Heart left ventricle (tissue), 16 donors: Measurements from ENCODE around the gene ZNF219. TPM values are rescaled to one million over a fixed set of nuclear protein-coding genes. Genes with fewer than 3 reads are reported as not detected.

ENCODE experiments used
- ATAC-seq, 4 donors: fragments of 200-7000 bp; cut with Tn5 transposase; one replicate each; pipeline ENCODE4 v1.9.1; 2020 to 2022; ENCODE audit warnings: moderate library complexity in 4 of 4, mild to moderate bottlenecking in 3 of 4, moderate number of reproducible peaks in 1 of 4
- DNase-seq, 5 donors: peaks; one replicate each; pipeline ENCODE4 v3.0.0-alpha.2; 2020
- H3K27ac ChIP-seq, 12 donors: fragments of 200-600 bp; sonication (generic) in 4 of 12; one replicate each; pipeline versions ENCODE4 v1.5.0 to v1.8.0; 2016 to 2022; ENCODE audit warnings: mild to moderate bottlenecking in 2 of 12
- H3K27me3 ChIP-seq, 9 donors: fragments of 200-600 bp; sonication (generic) in 2 of 9; one replicate each; pipeline versions ENCODE4 v1.5.1 to v1.8.0; 2016 to 2022; ENCODE audit warnings: mild to moderate bottlenecking in 3 of 9
- H3K36me3 ChIP-seq, 9 donors: fragments of 200-600 bp; sonication (generic) in 2 of 9; one replicate each; pipeline versions ENCODE4 v1.5.0 to v1.8.0; 2018 to 2022; ENCODE audit warnings: mild to moderate bottlenecking in 2 of 9
- H3K4me1 ChIP-seq, 12 donors: fragments of 200-600 bp; sonication (generic) in 4 of 12; one replicate each; pipeline versions ENCODE4 v1.5.0 to v1.8.0; 2016 to 2022; ENCODE audit warnings: mild to moderate bottlenecking in 3 of 12
- H3K4me3 ChIP-seq, 12 donors: fragments of 200-600 bp; sonication (generic) in 4 of 12; one replicate each; pipeline versions ENCODE4 v1.5.0 to v1.8.0; 2017 to 2022; ENCODE audit warnings: mild to moderate bottlenecking in 9 of 12, moderate library complexity in 4 of 12
- H3K9me3 ChIP-seq, 12 donors: fragments of 200-600 bp; sonication (generic) in 4 of 12; one replicate each; pipeline versions ENCODE4 v1.5.0 to v1.8.0; 2016 to 2022; ENCODE audit warnings: mild to moderate bottlenecking in 1 of 12
- CTCF ChIP-seq, 12 donors: fragments of 200-600 bp; sonication (generic) in 4 of 12; IDR thresholded peaks; one replicate each; pipeline versions ENCODE4 v1.5.0 to v1.8.0; 2018 to 2022; ENCODE audit warnings: antibody characterized with exemption in 12 of 12, mild to moderate bottlenecking in 5 of 12
- POLR2A ChIP-seq, 2 donors: fragments of 450-650 bp; IDR thresholded peaks; one replicate each; pipeline ENCODE4 v1.6.1; 2017; ENCODE audit warnings: antibody characterized with exemption in 2 of 2, mild to moderate bottlenecking in 2 of 2, moderate library complexity in 2 of 2
- WGBS, 4 donors: extraction: QIAGEN DNeasy Blood & Tissue Kit in 2 of 4; methylation state at CpG; one replicate each; pipeline versions ENCODE4 v1.1.5 to v1.1.7; 2013 to 2018; 5-methylcytosine and 5-hydroxymethylcytosine counted together
- intact Hi-C, 10 donors: fragments of 100-400 bp; cut with DNase I; formaldehyde crosslinking; loops; one replicate each; pipeline versions ENCODE4 v1.11.1 to v1.14.2; 2022
- polyA plus RNA-seq, 2 donors: library from polyadenylated mRNA; stranded (reverse); fragments of 200-250 nt; gene quantifications; one replicate each; pipeline ENCODE4 v1.2.3, GENCODE V29; 2013
- total RNA-seq, 9 donors: library from RNA; depleted of rRNA in 2 of 9; stranded (reverse); fragments of >200 nt in 2 of 9; fragmentation: NEBNext Ultra II Directional in 3 of 9; extraction: Animal tissue kit (Norgen Biotek cat#: 25700) in 3 of 9; gene quantifications; one replicate each; pipeline versions ENCODE4 v1.1.0 to v1.2.4, GENCODE V29; 2016 to 2023
- donor health status: ischemic (EF 13 %, LVEDD 7.1; RV severe dilation, severe dysfunction).
- donor health status: healthy with polysubstance abuse.
- donor health status: DM: no; HTN: yes; CAD: no.
- donor health status: DM: no; HTN: no; CAD: no.
- donor health status: ischemic (EF 25% LVEDD 6.9; RV normal size, moderate dysfunction).
- donor health status: ischemic (EF 25% LVEDD 5.7; RV mildly dilated, moderate dysfunction).
- donor health status: healthy.
- donor health status: DM: yes; HTN: yes; CAD: no.
- donor health status: ischemic (EF 35%, LVEDD 5.7; RV mildly dilated, moderate dysfunction).
- donor health status: nonischemic (EF 11% LVEDD 7.7; RV severe dilation, severe dysfunction).
- donor health status: DM: yes; HTN: yes; CAD: no.
- donor health status: PGD.
- donor health status: ischemic (EF 29% LVEDD 5.4; RV normal size, mild dysfunction).
- donor health status: nonischemic (EF 23%, LVEDD 6.1; RV moderate dilation, normal function).

Gene ZNF219
- total and polyA plus RNA-seq, 11 donors = 33.9 to 97.9 (median 43.0) TPM

- intact Hi-C loops = loop anchor here in 4 of 10 donors (1.0 to 2.0 kb wide), 5 partner anchors 20 to 34 kb away; no protein-coding TSS in a partner anchor
- TF ChIP-seq CTCF (IDR thresholded peaks at IDR 0.05) (peak in 1 of 12 donors; percentile 12), POLR2A (IDR thresholded peaks at IDR 0.05) (no peak)
- Histone ChIP-seq H3K27me3 (peaks cover 0 to 6% (median 0%) of the 10 kb centered on the region in 9 donors), H3K9me3 (no peaks in the 10 kb centered on the region), H3K27ac (peak overlapping the region; percentile 86 to 99 (median 92)), H3K4me1 (peaks cover 0 to 40% (median 28%) of the 10 kb centered on the region in 12 donors), H3K4me3 (peak overlapping the region; percentile 68 to 99 (median 82)), H3K36me3 (peaks cover 0 to 32% (median 24%) of the 10 kb centered on the region in 9 donors)
- DNase-seq (peak; percentile 61 to 82 (median 70)), ATAC-seq (peak; percentile 16 to 50 (median 24))
- 0 to 1% (median 1%) methylated on average over 20 to 23 of the region's 23 CpGs for WGBS, 4 donors
These were observed 27.7 kb downstream of the ZNF219 start for GRCh38 chr14:21070610-21071224.

- Histone ChIP-seq H3K4me1 (peaks cover 0 to 40% (median 28%) of the 10 kb centered on the region in 12 donors), H3K9me3 (no peaks in the 10 kb centered on the region), H3K27ac (peak within 1 kb of the TSS; percentile 86 to 99 (median 92)), H3K27me3 (peaks cover 0 to 6% (median 0%) of the 10 kb centered on the region in 9 donors), H3K4me3 (peak within 1 kb of the TSS; percentile 68 to 99 (median 82)), H3K36me3 (peaks cover 0 to 26% (median 19%) of the 10 kb centered on the region in 9 donors)
- peak in 3 of 4 donors; percentile 32 to 73 (median 69) for ATAC-seq
- peak in 1 of 2 donors; percentile 61 for TF ChIP-seq POLR2A (IDR thresholded peaks at IDR 0.05)
- no peak for TF ChIP-seq CTCF (IDR thresholded peaks at IDR 0.05)
- DNase-seq = peak; percentile 77 to 89 (median 81)
- 0 to 1% (median 0%) methylated on average over 10 to 63 of the region's 63 CpGs for WGBS, 4 donors
- intact Hi-C loops = loop anchor here in 4 of 10 donors (1.0 to 2.0 kb wide), 4 partner anchors 23 to 35 kb away; no protein-coding TSS in a partner anchor
These were observed 28.3 kb downstream of the ZNF219 start, which contains the start of gene ARHGEF40 for GRCh38 chr14:21070083-21070609. ARHGEF40 (plus strand) TSS chr14:21070304; CDS start chr14:21070397, 93 bp downstream.

- H3K4me3 ChIP-seq = peak overlapping the region; percentile 68 to 99 (median 82)
- H3K9me3 ChIP-seq = no peaks in the 10 kb centered on the region
- peaks cover 0 to 40% (median 28%) of the 10 kb centered on the region in 12 donors for H3K4me1 ChIP-seq
- intact Hi-C loops = loop anchor here (1.0 to 5.0 kb wide), 8 partner anchors 21 to 38 kb away; partner anchors contain the start of gene TMEM253 (in 1 of the 10)
- ATAC-seq (peak in 3 of 4 donors; percentile 4 to 31 (median 22)), DNase-seq (peak; percentile 62 to 73 (median 66))
- H3K27me3 ChIP-seq = peaks cover 0 to 6% (median 0%) of the 10 kb centered on the region in 9 donors
- peak overlapping the region; percentile 86 to 99 (median 92) for H3K27ac ChIP-seq
- H3K36me3 ChIP-seq = peaks cover 0 to 20% (median 13%) of the 10 kb centered on the region in 9 donors
- WGBS, 4 donors = 0 to 3% (median 1%) methylated on average over 30 to 40 of the region's 40 CpGs
- TF ChIP-seq POLR2A (IDR thresholded peaks at IDR 0.05) (no peak), CTCF (IDR thresholded peaks at IDR 0.05) (no peak)
These were observed 28.9 kb downstream of the ZNF219 start for GRCh38 chr14:21069388-21070082.
